Embryonic facial prominence (tissue), 1 donor: Measurements from ENCODE around the gene SAMD4A.

Source experiments
- DNase-seq: peaks from one replicate; pipeline ENCODE4 v3.0.0-alpha.2; 2016; ENCODE audit errors: extremely low spot score

SAMD4A gene

GRCh38 chr14:54781080-54781479 is 214.2 kb downstream of the SAMD4A start:
- no peak for DNase-seq

GRCh38 chr14:54781961-54782750 is 215.2 kb downstream of the SAMD4A start:
- DNase-seq: no peak

- no peak for DNase-seq
Observed at GRCh38 chr14:54782751-54783659, 216.1 kb downstream of the SAMD4A start.

GRCh38 chr14:54783660-54784015 is 216.7 kb downstream of the SAMD4A start:
- DNase-seq: no peak

GRCh38 chr14:54784060-54784459 is 217.1 kb downstream of the SAMD4A start:
- DNase-seq: no peak

GRCh38 chr14:54784657-54785056 is 217.7 kb downstream of the SAMD4A start:
- DNase-seq: no peak

GRCh38 chr14:54785136-54785777 is 218.3 kb downstream of the SAMD4A start:
- no peak for DNase-seq

GRCh38 chr14:54785778-54786770 is 219.1 kb downstream of the SAMD4A start:
- no peak for DNase-seq

GRCh38 chr14:54786838-54787237 is 219.9 kb downstream of the SAMD4A start:
- DNase-seq: no peak

GRCh38 chr14:54787261-54787660 is 220.3 kb downstream of the SAMD4A start:
- DNase-seq: no peak

- no peak for DNase-seq
Observed at GRCh38 chr14:54788701-54789100, 221.8 kb downstream of the SAMD4A start.

- no peak for DNase-seq
Observed at GRCh38 chr14:54789166-54789565, 222.2 kb downstream of the SAMD4A start.

- DNase-seq: no peak
Observed at GRCh38 chr14:54789781-54790480, 223.0 kb downstream of the SAMD4A start.

GRCh38 chr14:54791001-54791400 is 224.1 kb downstream of the SAMD4A start:
- no peak for DNase-seq

- no peak for DNase-seq
Observed at GRCh38 chr14:54792288-54792687, 225.4 kb downstream of the SAMD4A start.

GRCh38 chr14:54794159-54794558 is 227.2 kb downstream of the SAMD4A start:
- DNase-seq: no peak

- DNase-seq: no peak
Observed at GRCh38 chr14:54794796-54795195, 227.9 kb downstream of the SAMD4A start.

- no peak for DNase-seq
Observed at GRCh38 chr14:54796961-54797360, 230.0 kb downstream of the SAMD4A start.

- no peak for DNase-seq
Observed at GRCh38 chr14:54797556-54797955, 230.6 kb downstream of the SAMD4A start.

GRCh38 chr14:54797986-54798385 is 231.1 kb downstream of the SAMD4A start:
- DNase-seq: no peak
